ENCODE data around the gene FILIP1L.

Gene FILIP1L

DNA sequence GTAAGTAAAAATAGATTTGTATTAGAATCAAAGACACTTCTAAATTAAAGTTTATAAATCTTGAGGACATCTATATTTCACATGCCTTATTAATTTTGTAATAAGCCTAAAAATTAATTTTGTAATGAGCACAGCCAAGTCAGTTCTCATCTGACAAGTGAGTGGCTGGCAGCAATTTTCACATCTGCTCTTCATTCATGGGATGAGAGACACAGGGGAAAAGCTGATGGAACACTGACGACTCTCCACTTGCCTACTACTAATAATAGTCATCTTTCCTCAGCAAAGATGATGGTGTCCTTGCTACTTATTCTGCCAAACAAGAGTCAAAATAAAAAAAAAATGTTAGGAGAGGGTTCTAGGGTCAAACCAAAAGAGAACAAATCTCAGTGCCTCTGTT, 311.0 kb downstream of the FILIP1L start:
- DNase-seq (ENCODE audit: low read depth in 2 of 2), result no peak

DNA sequence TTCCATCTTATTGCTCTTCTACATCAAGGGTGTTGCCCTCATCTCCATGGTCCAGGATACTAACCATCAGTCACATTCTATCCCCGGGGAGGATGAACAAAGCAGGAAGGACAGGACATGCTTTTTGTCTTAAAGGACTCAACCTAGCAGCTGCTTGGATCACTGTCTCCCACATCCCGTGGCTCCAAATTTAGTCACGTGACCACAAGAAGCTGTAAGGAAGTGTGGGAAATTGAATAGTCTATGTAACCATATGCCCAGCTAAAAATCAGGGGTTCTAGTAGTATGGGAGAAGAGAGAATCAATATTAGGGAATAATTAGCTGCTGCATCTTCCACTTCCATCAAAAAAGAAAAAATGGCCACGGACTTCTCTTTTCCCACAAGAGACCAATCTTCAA, 314.9 kb downstream of the FILIP1L start:
- DNase-seq (ENCODE audit: low read depth in 2 of 2), result no peak

- no peak for DNase-seq (ENCODE audit: low read depth in 2 of 2)
These were observed 318.7 kb downstream of the FILIP1L start for GRCh38 chr3:99795573-99795972.

- no peak for DNase-seq (ENCODE audit: low read depth in 2 of 2)
These were observed 319.8 kb downstream of the FILIP1L start for GRCh38 chr3:99794485-99794884.

GRCh38 chr3:99789011-99789721, 325.1 kb downstream of the FILIP1L start:
- DNase-seq (ENCODE audit: low read depth in 2 of 2), result no peak
